ENCODE data around the gene FNDC1. TPM values are rescaled to one million over a fixed set of nuclear protein-coding genes. Genes with fewer than 3 reads are reported as not detected.
"Not testable (repeated sequence)": the region's sequence is repeated elsewhere in the genome, so short reads cannot be mapped to it uniquely, and the experiment has no call there.

The FNDC1 gene
- total RNA-seq, 1 donor from 2014 or later, result 0.64 TPM

DNA sequence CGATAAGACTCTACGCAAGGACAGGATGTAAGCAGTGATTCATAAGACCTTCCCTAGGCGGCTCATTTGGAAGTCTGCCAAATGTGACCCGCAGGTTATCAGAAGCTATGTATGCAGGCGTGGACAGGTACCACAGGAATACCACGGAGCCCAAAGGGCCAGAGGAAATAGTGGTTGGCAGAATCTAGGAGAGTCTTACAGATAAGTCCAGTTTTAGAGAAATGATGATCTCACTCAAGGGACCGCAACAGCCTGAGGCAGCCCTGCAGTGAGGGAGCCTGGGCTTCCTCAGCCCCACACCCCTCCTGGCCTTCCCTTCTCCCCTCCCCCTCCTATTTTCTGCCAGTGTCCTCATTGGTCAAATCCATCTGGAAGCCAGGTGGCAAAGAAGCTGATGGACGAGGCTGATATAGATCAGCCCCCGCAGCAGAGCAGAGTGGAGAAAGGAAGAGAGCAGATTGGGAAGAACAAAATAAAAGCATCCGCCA is 110.6 kb downstream of the FNDC1 start:
- H3K36me3 Mint-ChIP-seq (ENCODE audit: unreplicated experiment), result no peaks in the 10 kb centered on the region
- H3K4me3 Mint-ChIP-seq (ENCODE audit: unreplicated experiment), result no peak overlapping the region
- DNase-seq (ENCODE audit: extremely low spot score, unreplicated experiment), result no peak
- H3K4me1 Mint-ChIP-seq (ENCODE audit: unreplicated experiment), result no peaks in the 10 kb centered on the region
- H3K27ac Mint-ChIP-seq (ENCODE audit: unreplicated experiment), result no peak overlapping the region
- peaks cover 17% of the 10 kb centered on the region for H3K9me3 Mint-ChIP-seq (ENCODE audit: unreplicated experiment)
- no peaks in the 10 kb centered on the region for H3K27me3 Mint-ChIP-seq (ENCODE audit: unreplicated experiment)
- TF ChIP-seq, protein P1, sequence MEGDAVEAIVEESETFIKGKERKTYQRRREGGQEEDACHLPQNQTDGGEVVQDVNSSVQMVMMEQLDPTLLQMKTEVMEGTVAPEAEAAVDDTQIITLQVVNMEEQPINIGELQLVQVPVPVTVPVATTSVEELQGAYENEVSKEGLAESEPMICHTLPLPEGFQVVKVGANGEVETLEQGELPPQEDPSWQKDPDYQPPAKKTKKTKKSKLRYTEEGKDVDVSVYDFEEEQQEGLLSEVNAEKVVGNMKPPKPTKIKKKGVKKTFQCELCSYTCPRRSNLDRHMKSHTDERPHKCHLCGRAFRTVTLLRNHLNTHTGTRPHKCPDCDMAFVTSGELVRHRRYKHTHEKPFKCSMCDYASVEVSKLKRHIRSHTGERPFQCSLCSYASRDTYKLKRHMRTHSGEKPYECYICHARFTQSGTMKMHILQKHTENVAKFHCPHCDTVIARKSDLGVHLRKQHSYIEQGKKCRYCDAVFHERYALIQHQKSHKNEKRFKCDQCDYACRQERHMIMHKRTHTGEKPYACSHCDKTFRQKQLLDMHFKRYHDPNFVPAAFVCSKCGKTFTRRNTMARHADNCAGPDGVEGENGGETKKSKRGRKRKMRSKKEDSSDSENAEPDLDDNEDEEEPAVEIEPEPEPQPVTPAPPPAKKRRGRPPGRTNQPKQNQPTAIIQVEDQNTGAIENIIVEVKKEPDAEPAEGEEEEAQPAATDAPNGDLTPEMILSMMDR (IDR thresholded peaks at IDR 0.05), result no peak

DNA sequence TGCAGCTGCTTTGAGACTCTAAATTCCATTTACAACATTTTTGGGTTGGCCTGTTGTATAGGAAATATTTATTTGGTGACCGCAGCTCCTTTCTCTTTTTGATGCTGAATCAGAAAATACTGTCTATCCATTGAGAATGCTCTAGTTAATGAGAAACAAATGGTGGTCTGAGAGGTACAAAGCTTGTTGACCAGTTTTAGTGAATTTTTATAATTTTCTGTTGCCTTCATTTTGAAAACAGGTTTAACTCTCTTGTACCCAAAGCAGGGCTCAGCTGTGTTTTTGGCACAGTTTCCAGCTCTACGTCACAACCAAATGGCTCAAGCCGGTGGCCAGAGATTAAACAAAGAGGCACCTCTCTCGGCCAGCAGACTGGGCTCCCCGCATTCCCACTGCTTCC is 113.2 kb downstream of the FNDC1 start:
- no peaks in the 10 kb centered on the region for H3K36me3 Mint-ChIP-seq (ENCODE audit: unreplicated experiment)
- H3K27me3 Mint-ChIP-seq (ENCODE audit: unreplicated experiment), result no peaks in the 10 kb centered on the region
- no peak overlapping the region for H3K4me3 Mint-ChIP-seq (ENCODE audit: unreplicated experiment)
- no peak overlapping the region for H3K27ac Mint-ChIP-seq (ENCODE audit: unreplicated experiment)
- DNase-seq (ENCODE audit: extremely low spot score, unreplicated experiment), result no peak
- H3K9me3 Mint-ChIP-seq (ENCODE audit: unreplicated experiment), result peaks cover 17% of the 10 kb centered on the region
- H3K4me1 Mint-ChIP-seq (ENCODE audit: unreplicated experiment), result no peaks in the 10 kb centered on the region
- TF ChIP-seq, protein P1 (IDR thresholded peaks at IDR 0.05), result no peak

DNA sequence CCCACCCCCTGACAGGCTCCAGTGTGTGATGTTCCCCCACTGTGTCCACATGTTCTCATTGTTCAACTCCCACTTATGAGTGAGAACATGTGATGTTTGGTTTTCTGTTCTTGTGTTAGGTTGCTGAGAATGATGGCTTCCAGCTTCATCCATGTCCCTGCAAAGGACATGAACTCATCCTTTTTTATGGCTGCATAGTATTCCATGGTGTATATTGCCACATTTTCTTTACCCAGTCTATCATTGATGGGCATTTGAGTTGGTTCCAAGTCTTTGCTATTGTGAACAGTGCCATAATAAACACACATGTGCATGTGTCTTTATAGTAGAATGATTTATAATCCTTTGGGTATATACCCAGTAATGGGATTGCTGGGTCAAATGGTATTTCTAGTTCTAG is 115.5 kb downstream of the FNDC1 start:
- H3K9me3 Mint-ChIP-seq (ENCODE audit: unreplicated experiment); H3K4me3 Mint-ChIP-seq (ENCODE audit: unreplicated experiment); H3K27ac Mint-ChIP-seq (ENCODE audit: unreplicated experiment); H3K4me1 Mint-ChIP-seq (ENCODE audit: unreplicated experiment); DNase-seq (ENCODE audit: extremely low spot score, unreplicated experiment); H3K36me3 Mint-ChIP-seq (ENCODE audit: unreplicated experiment); H3K27me3 Mint-ChIP-seq (ENCODE audit: unreplicated experiment): not testable (repeated sequence)

DNA sequence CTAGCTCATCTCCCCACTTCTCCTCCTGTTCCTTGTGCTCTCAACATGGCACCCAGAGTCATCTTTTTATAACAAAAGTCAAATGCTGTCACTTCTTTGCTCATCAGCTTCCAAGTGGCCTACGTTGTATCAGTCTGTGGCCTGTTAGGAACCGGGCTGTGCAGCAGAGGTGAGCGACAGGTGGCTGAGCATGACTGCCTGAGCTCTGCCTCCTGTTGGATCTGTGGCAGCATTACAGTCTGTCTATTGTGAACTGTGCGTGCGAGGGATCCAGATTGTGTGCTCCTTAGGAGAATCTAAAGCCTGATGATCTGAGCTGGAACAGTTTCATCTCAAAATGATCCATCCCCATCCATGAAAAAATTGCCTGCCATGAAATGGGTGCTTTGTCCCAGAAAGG is 129.6 kb downstream of the FNDC1 start:
- Mint-ChIP-seq H3K27me3 (ENCODE audit: unreplicated experiment) (peaks cover 6% of the 10 kb centered on the region), H3K4me1 (ENCODE audit: unreplicated experiment) (no peaks in the 10 kb centered on the region), H3K36me3 (ENCODE audit: unreplicated experiment) (no peaks in the 10 kb centered on the region), H3K27ac (ENCODE audit: unreplicated experiment) (no peak overlapping the region), H3K9me3 (ENCODE audit: unreplicated experiment) (no peaks in the 10 kb centered on the region), H3K4me3 (ENCODE audit: unreplicated experiment) (no peak overlapping the region)
- TF ChIP-seq, protein P1 (IDR thresholded peaks at IDR 0.05), result no peak
- DNase-seq (ENCODE audit: extremely low spot score, unreplicated experiment), result no peak

DNA sequence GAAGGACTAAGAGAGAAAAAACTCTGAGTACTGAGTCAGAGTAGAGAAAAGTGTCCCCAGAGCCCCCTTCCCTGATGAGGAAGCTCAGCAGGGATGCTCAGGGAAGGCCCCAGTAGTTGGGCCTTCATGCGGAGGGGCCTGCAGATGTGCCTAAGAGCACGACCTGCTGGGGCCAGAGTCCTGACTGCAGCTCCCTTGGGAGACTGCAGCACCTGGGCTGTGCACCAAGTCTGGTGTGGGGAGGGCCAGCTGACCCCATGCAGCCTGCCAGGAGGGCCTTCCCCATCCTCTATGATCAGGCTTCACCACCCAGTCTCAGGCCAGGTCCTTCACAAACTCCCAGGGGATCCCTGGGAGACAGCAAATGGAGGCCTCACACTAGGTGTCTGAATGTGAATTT is 130.4 kb downstream of the FNDC1 start:
- H3K9me3 Mint-ChIP-seq (ENCODE audit: unreplicated experiment), result no peaks in the 10 kb centered on the region

More for the DNA sequence above, 130.4 kb downstream of the FNDC1 start:
- DNase-seq (ENCODE audit: extremely low spot score, unreplicated experiment), result no peak
- H3K4me3 Mint-ChIP-seq (ENCODE audit: unreplicated experiment), result no peak overlapping the region
- H3K36me3 Mint-ChIP-seq (ENCODE audit: unreplicated experiment), result no peaks in the 10 kb centered on the region
- no peaks in the 10 kb centered on the region for H3K4me1 Mint-ChIP-seq (ENCODE audit: unreplicated experiment)
- peaks cover 6% of the 10 kb centered on the region for H3K27me3 Mint-ChIP-seq (ENCODE audit: unreplicated experiment)
- TF ChIP-seq, protein P1 (IDR thresholded peaks at IDR 0.05), result no peak
- H3K27ac Mint-ChIP-seq (ENCODE audit: unreplicated experiment), result no peak overlapping the region

Data from osteocyte (in vitro differentiated cells).